ENCODE results near the gene FOXF1.

GRCh38 chr16:86499440-86499786 is 10.9 kb upstream of the FOXF1 start:
- TF ChIP-seq POLR2A (IDR thresholded peaks at IDR 0.05): no peak
- TF ChIP-seq CTCF (IDR thresholded peaks at IDR 0.05): no peak
- no peak for TF ChIP-seq POLR2AphosphoS5 (IDR thresholded peaks at IDR 0.05)
